Measurements from ENCODE around the gene RFX5.

GRCh38 chr1:151294742-151295462 lies 52.1 kb downstream of the RFX5 start:
- no peak for TF ChIP-seq EZH2phosphoT487 (IDR thresholded peaks at IDR 0.05; ENCODE audit: low read depth, severe bottlenecking, unreplicated experiment)
- TF ChIP-seq CTCF (IDR thresholded peaks at IDR 0.05; ENCODE audit: poor library complexity), result no peak
